Prostate gland (tissue), 2 donors: ENCODE data around the gene CDKN2AIPNL. TPM values are rescaled to one million over a fixed set of nuclear protein-coding genes. Genes with fewer than 3 reads are reported as not detected.
"Not testable (repeated sequence)": the region's sequence is repeated elsewhere in the genome, so short reads cannot be mapped to it uniquely, and the experiment has no call there.

Source experiments
- DNase-seq: peaks from one replicate; pipeline ENCODE4 v3.0.0-alpha.2; 2019; ENCODE audit warnings: low spot score
- H3K27ac ChIP-seq, 2 donors: fragments of 200-600 bp; sonication (generic); 2 replicates each; pipeline ENCODE4 v1.5.1; 2017 to 2019
- H3K27me3 ChIP-seq: fragments of 200-600 bp; sonication (generic); replicated peaks from 2 replicates; pipeline ENCODE4 v1.5.1; 2019; ENCODE audit not compliant: insufficient read depth
- H3K36me3 ChIP-seq, 2 donors: fragments of 200-600 bp; sonication (generic); 1 replicate in 1 of 2; 2 replicates in 1 of 2; pipeline versions ENCODE4 v1.5.1 to v1.8.1; 2017 to 2019
- H3K4me1 ChIP-seq: fragments of 200-600 bp; sonication (generic); replicated peaks from 2 replicates; pipeline ENCODE4 v1.5.1; 2019
- H3K4me3 ChIP-seq, 2 donors: fragments of 200-600 bp; sonication (generic); 2 replicates each; pipeline ENCODE4 v1.5.1; 2017 to 2019
- H3K9me3 ChIP-seq: fragments of 200-600 bp; sonication (generic); 2 replicates; pipeline ENCODE4 v1.5.1; 2017
- POLR2A ChIP-seq: fragments of 450-650 bp; IDR thresholded peaks from one replicate; pipeline ENCODE4 v1.6.1; 2016; ENCODE audit warnings: antibody characterized with exemption, mild to moderate bottlenecking
- POLR2AphosphoS5 ChIP-seq: sonication (generic); formaldehyde crosslinking; IDR thresholded peaks from one replicate; pipeline ENCODE4 v1.6.1; 2017; ENCODE audit warnings: antibody characterized with exemption
- WGBS: methylation state at CpG from one replicate; pipeline ENCODE4 v1.1.5; 2018; 5-methylcytosine and 5-hydroxymethylcytosine counted together
- intact Hi-C: fragments of 100-400 bp; cut with DNase I; formaldehyde crosslinking; loops from one replicate; pipeline ENCODE4 v1.14.2; 2022
- total RNA-seq, 2 donors: library from RNA; depleted of rRNA; stranded (reverse); fragments of >200 nt; gene quantifications; one replicate each; pipeline ENCODE4 v1.1.0, GENCODE V29; 2016
- TF ChIP-seq, protein P1 (sequence below), 4 experiments: fragments of 200-600 bp in 2 of 4; fragments of 450-650 bp in 2 of 4; sonication (generic) in 2 of 4; IDR thresholded peaks; 1 replicate in 3 of 4; 2 replicates in 1 of 4; pipeline ENCODE4 v1.5.1; 2016 to 2019; ENCODE audit warnings: antibody characterized with exemption in 4 of 4, mild to moderate bottlenecking in 2 of 4, moderate library complexity in 2 of 4

The CDKN2AIPNL gene
- total RNA-seq, 2 donors from 2014 or later, result 16.8 to 41.3 TPM

- no peak for DNase-seq
- WGBS, result 73% methylated on average over 4 of the region's 4 CpGs
- no peak overlapping the region for H3K27ac ChIP-seq
- H3K27me3 ChIP-seq, result no peaks in the 10 kb centered on the region
- TF ChIP-seq, protein P1, sequence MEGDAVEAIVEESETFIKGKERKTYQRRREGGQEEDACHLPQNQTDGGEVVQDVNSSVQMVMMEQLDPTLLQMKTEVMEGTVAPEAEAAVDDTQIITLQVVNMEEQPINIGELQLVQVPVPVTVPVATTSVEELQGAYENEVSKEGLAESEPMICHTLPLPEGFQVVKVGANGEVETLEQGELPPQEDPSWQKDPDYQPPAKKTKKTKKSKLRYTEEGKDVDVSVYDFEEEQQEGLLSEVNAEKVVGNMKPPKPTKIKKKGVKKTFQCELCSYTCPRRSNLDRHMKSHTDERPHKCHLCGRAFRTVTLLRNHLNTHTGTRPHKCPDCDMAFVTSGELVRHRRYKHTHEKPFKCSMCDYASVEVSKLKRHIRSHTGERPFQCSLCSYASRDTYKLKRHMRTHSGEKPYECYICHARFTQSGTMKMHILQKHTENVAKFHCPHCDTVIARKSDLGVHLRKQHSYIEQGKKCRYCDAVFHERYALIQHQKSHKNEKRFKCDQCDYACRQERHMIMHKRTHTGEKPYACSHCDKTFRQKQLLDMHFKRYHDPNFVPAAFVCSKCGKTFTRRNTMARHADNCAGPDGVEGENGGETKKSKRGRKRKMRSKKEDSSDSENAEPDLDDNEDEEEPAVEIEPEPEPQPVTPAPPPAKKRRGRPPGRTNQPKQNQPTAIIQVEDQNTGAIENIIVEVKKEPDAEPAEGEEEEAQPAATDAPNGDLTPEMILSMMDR (IDR thresholded peaks at IDR 0.05), result no peak
- TF ChIP-seq POLR2A (no peak), POLR2AphosphoS5 (no peak)
- H3K4me3 ChIP-seq, result no peak overlapping the region
- no peaks in the 10 kb centered on the region for H3K4me1 ChIP-seq
- peaks cover 0 to 13% of the 10 kb centered on the region in 2 donors for H3K36me3 ChIP-seq
- intact Hi-C loops, result no loop called here
- H3K9me3 ChIP-seq, result no peaks in the 10 kb centered on the region
Observed at GRCh38 chr5:134383980-134384697, 27.5 kb downstream of the CDKN2AIPNL start.

DNA sequence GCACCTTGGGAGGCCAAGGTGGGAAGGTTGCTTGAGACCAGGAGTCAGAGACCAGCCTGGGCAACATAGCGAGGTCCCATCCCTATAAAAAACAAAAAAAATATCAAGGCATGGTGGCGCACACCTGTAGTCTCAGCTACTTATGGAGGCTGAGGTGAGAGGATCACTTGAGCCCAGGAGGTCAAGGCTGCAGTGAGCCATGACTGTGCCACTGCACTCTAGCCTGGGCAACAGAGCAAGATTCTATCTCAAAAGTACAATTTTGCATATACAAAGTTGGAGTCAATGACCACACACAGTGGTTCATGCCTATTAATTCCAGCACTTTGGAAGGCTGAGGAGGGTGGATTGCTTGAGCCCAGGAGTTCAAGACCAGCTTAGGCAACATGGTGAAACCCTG, 29.5 kb downstream of the CDKN2AIPNL start:
- intact Hi-C loops, H3K27ac ChIP-seq, H3K4me1 ChIP-seq, H3K27me3 ChIP-seq, DNase-seq, H3K4me3 ChIP-seq, H3K36me3 ChIP-seq, H3K9me3 ChIP-seq: not testable (repeated sequence)
- 100% methylated on average over 2 of the region's 2 CpGs for WGBS

- Histone ChIP-seq H3K4me3 (no peak overlapping the region), H3K36me3 (peaks cover 3 to 9% of the 10 kb centered on the region in 2 donors), H3K4me1 (no peaks in the 10 kb centered on the region), H3K27ac (no peak overlapping the region), H3K9me3 (no peaks in the 10 kb centered on the region), H3K27me3 (no peaks in the 10 kb centered on the region)
- TF ChIP-seq, protein P1 (IDR thresholded peaks at IDR 0.05), result no peak
- TF ChIP-seq POLR2A, result no peak
- no peak for TF ChIP-seq POLR2AphosphoS5
- WGBS, result 45% methylated on average over 5 of the region's 5 CpGs
- no peak for DNase-seq
- intact Hi-C loops, result no loop called here
Observed at GRCh38 chr5:134380346-134380745, 31.3 kb downstream of the CDKN2AIPNL start.

- H3K27me3 ChIP-seq, result no peaks in the 10 kb centered on the region
- TF ChIP-seq, protein P1 (IDR thresholded peaks at IDR 0.05), result peak in 1 of 4 experiments; percentile 12
- TF ChIP-seq POLR2AphosphoS5, result no peak
- TF ChIP-seq POLR2A, result no peak
- intact Hi-C loops, result loop anchor here (5.0 to 10.0 kb wide), 2 partner anchors 199 to 203 kb away; partner anchors contain the start of gene SKP1
- no peak for DNase-seq
- H3K27ac ChIP-seq, result no peak overlapping the region
- no peaks in the 10 kb centered on the region for H3K4me1 ChIP-seq
- 67% methylated on average over 3 of the region's 3 CpGs for WGBS
- H3K4me3 ChIP-seq, result no peak overlapping the region
- H3K9me3 ChIP-seq, result no peaks in the 10 kb centered on the region
- peaks cover 0 to 3% of the 10 kb centered on the region in 2 donors for H3K36me3 ChIP-seq
Observed at GRCh38 chr5:134374232-134374631, 37.4 kb downstream of the CDKN2AIPNL start.

DNA sequence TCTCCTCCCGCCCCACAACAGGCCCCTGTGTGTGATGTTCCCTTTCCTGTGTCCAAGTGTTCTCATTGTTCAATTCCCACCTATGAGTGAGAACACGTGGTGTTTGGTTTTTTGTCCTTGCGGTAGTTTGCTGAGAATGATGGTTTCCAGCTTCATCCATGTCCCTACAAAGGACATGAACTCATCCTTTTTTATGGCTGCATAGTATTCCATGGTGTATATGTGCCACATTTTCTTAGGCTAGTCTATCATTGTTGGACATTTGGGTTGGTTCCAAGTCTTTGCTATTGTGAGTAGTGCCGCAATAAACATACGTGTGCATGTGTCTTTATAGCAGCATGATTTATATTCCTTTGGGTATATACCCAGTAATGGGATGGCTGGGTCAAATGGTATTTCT, 38.0 kb downstream of the CDKN2AIPNL start:
- not testable (repeated sequence) for H3K27ac ChIP-seq, H3K4me3 ChIP-seq, H3K36me3 ChIP-seq, H3K27me3 ChIP-seq, DNase-seq, H3K9me3 ChIP-seq, H3K4me1 ChIP-seq
- intact Hi-C loops, result loop anchor here (5.0 to 10.0 kb wide), 2 partner anchors 199 to 204 kb away; partner anchors contain the start of gene SKP1
- 91% methylated on average over 5 of the region's 5 CpGs for WGBS

- no peaks in the 10 kb centered on the region for H3K36me3 ChIP-seq
Observed at GRCh38 chr5:134371834-134372340, 39.8 kb downstream of the CDKN2AIPNL start.

More at GRCh38 chr5:134371834-134372340, 39.8 kb downstream of the CDKN2AIPNL start:
- intact Hi-C loops, result loop anchor here (2.0 to 10.0 kb wide), 3 partner anchors 155 to 205 kb away; partner anchors contain the start of gene SKP1
- under 1% methylated on average over 24 of the region's 29 CpGs for WGBS
- TF ChIP-seq, protein P1 (IDR thresholded peaks at IDR 0.05), result no peak
- TF ChIP-seq POLR2A, result peak; percentile 28
- Histone ChIP-seq H3K4me3 (peak overlapping the region; percentile 75 to 76), H3K27ac (peak overlapping the region; percentile 96 to 97), H3K27me3 (no peaks in the 10 kb centered on the region), H3K9me3 (no peaks in the 10 kb centered on the region), H3K4me1 (no peaks in the 10 kb centered on the region)
- peak; percentile 31 for DNase-seq
